Activated T-helper 1 cell treated with anti-CD3 and anti-CD28 coated beads, Interleukin-2, amount 50 U/mL, for 16 hours (primary cell): Measurements from ENCODE around the gene PTPN3.
"Not testable (repeated sequence)": the region's sequence is repeated elsewhere in the genome, so short reads cannot be mapped to it uniquely, and the experiment has no call there.

Experiments
- DNase-seq, 2 donors: peaks; one replicate each; pipeline ENCODE4 v3.0.0-alpha.2; 2020; ENCODE audit warnings: low read depth in 1 of 2, low spot score in 1 of 2

PTPN3 gene

DNA sequence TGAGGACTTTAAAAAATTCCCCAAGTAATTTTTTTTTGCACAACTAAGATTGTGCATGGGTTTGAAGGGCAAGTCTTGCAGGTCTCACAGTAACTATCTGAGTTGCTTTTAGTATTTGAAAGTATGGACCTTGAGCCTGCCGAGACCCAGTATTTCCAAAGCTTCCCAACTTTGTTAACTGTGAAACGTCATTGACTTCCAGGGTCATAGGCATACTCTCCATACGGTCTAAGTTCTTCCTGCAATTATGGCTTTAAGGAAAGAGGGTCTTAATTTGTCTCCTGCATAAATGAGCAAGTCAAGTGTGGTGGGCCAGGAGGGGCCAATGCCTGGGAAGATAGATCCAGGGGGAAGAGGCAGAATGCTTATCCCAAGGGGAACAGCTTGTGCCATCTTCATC, 153.2 kb downstream of the PTPN3 start:
- DNase-seq = no peak

DNA sequence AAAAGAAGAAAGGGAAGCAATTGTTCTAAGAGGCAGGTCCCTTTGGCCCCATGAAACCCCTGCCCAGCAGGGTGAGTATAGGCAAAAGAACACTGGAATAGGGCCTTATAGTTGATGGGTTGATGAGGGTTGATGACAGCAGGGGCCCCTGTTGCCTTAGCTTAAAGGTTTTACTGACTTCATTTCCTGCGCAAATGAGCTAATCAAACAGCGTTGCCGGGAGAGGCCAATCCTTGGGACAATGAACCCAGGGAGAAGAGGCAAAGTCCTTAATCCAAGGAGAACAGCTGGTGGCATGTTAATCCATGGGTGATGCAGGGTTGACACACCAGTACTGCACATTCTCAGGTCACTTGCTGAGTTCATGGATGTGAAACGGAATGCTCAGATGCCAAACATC, 155.2 kb downstream of the PTPN3 start:
- DNase-seq = no peak

DNA sequence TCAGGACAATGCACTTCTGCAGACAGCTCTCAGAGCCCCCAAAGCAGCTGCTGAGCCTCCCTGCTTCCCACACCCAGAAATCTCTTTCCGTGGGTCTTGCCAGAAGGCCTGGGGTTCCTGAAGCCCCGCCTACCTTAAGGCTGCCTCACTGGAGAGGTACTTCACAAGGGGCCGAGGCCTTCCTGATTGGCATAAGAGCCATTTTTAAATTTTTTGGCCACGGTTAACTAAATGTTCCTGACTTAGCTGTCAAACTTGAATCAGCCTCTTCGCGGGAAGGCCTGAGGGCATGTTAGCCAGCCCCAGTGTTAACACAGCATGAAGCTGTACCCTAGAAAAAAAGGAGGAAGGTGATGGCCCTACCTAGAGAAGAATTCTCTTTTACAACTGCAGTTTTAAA, 156.5 kb downstream of the PTPN3 start:
- DNase-seq = no peak

DNA sequence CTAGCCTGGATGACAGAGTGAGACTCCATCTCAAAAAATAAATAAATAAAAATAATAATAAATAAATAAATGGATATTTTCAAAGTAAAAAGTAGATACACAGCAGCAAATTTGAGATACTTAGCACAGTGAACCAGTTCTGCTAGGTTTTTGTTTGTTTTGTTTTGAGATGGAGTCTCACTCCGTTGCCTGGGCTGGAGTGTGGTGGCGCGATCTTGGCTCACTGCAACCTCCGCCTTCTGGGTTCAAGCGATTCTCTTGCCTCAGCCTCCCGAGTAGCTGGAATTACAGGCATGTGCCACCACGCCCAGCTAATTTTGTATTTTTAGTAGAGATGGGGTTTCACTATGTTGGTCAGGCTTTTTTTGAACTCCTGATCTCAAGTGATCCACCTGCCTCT, 157.1 kb downstream of the PTPN3 start:
- DNase-seq = not testable (repeated sequence)

DNA sequence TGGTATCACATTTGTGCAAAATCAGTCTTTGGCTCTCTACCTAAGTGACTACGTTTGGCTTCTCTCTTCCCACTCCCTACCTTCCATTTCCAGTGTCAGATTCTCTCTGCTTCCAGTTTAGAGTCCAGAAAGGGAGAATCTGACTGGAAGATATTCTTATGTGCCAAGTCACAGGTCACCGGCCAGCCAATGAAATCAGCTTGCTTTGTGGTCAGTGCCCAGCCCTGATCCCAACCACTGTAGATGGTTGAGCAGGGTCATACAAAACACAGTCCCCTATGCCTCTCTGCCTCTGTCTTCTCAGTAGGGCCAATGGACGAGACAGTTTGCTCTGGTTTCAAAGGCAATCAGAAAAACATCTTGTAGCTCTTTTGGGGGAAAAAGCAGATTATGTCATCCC, 161.7 kb downstream of the PTPN3 start:
- no peak for DNase-seq

DNA sequence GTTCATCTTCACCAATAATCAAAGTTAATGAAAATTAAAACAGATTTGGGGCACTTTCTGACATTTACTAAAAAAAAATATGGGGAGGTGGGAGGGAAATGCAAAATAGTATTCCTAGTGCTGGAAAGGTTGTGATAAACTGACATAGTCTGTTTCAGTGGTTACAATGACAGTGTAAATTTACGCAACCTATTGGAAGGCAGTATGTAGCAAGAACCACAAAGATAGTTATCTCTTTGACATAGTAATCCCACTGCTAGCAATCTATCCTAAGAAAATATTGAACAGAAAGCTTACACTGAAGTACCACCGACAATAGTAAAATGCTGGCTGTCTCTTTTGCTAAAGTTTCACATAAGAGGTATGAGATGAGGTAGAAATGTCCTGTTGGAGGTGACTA, 162.2 kb downstream of the PTPN3 start:
- no peak for DNase-seq

DNA sequence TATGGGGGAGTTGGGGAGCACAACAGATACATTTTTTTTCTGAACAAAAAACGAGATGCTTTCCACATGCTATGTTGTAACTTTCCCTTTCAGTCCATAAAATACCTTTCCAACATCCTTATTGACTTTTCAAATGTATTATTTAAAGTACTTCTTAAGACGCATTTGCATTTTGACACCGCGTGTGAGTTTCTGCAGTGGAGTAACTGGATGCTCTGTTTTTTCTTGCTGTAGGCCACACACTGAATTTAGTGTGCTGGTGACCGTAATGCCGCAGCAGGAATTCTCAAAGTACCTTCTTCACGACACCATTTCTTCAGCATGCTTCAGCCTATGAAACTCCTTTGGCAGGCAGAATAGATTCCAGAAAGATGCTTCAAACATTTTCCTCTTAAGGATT, 163.0 kb downstream of the PTPN3 start:
- DNase-seq = no peak

DNA sequence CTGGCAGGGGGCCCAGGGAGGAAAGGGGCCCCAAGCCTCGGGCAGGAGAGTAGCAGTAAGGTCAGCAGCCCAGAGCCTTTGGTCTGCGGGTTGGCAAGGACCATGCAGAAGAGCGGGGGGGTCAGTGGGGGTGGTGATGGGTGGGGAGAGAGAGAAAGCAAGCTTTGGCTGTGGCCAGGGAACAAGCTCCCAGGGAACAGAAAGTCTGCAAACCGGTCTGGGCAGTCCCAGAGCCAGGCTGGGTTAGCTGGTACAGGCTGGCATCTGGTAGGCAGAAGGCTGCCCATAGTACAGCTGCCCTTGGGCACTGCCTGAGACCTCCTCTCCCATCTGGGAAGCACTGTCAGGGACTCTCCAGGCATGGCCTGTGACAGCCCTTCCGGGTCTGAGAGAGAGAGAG, 166.8 kb downstream of the PTPN3 start:
- no peak for DNase-seq

DNA sequence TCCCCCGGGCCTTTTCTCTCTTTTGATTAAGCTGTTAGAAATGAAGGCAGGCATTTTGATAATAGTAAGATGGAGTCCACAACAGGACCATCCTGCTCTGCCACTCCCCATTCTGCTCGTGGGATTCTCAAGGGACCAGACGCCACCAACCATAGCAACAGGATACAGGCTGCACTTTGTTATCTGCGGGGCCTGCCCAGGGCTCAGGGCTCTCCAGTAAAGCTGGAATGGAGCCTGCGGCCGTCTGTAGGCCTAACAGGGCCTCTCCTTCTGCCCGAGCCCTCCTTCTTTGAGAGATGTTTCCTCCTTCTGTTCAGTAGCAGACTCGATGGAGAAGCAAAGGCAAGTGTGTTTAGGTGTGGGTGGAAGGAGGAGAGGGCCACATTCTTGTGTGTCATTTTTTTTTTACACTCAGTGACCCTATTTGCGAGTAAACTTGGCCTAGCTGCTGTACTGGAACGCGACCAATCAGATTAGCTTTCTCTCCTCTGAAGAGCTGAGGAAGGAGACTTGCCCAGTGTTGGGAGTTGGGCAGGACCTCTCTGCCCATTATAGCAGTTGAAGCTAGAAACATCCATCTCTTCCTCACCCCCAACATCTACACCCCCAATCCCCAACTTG, 168.4 kb downstream of the PTPN3 start:
- no peak for DNase-seq

DNA sequence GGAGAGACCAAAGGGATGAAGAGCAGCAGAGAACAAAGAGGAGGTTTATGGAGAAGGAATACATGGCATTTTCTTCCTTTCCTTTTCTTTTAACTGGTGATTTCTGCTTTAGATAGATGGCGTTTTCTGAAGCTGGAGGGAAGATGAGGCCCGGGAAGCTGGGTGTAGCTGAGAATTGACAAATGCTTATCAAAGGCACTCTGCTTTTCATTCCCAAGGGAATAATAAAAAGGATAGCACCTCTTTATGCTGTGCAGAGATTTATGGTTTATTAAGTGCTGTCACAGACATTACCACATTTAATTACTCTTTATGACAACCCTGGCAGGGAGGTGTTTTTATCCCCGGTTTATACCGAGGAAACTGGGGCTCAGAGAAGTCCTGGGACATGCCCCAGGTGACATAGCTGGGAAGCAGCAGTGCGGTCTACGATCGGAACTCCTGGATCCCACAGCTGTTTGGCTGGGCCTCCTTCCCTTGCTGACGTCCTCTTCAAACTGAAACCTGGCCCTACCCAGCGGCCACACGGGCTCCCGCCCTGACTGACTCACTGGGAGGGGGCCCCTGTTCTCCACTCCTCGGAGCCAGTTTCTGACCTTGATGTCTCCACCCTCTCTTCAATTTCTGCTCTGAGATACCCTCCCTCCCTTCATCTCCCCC, 169.0 kb downstream of the PTPN3 start:
- DNase-seq = no peak
